Upper lobe of right lung (tissue), 1 donor: ENCODE measurements around the gene HIPK2. TPM values are rescaled to one million over a fixed set of nuclear protein-coding genes. Genes with fewer than 3 reads are reported as not detected.

ENCODE experiments used
- ATAC-seq: fragments of 200-7000 bp; cut with Tn5 transposase; one replicate; pipeline ENCODE4 v1.9.1; 2020; ENCODE audit warnings: mild to moderate bottlenecking, moderate library complexity
- DNase-seq: peaks from one replicate; pipeline ENCODE4 v3.0.0-alpha.2; 2020
- H3K27ac ChIP-seq: fragments of 200-600 bp; one replicate; pipeline ENCODE4 v1.8.0; 2022
- H3K27me3 ChIP-seq: fragments of 200-600 bp; one replicate; pipeline ENCODE4 v1.8.0; 2022; ENCODE audit warnings: mild to moderate bottlenecking
- H3K36me3 ChIP-seq: fragments of 200-600 bp; one replicate; pipeline ENCODE4 v1.8.0; 2022
- H3K4me1 ChIP-seq: fragments of 200-600 bp; one replicate; pipeline ENCODE4 v1.8.0; 2022
- H3K4me3 ChIP-seq: fragments of 200-600 bp; one replicate; pipeline ENCODE4 v1.8.0; 2022; ENCODE audit warnings: mild to moderate bottlenecking
- H3K9me3 ChIP-seq: fragments of 200-600 bp; one replicate; pipeline ENCODE4 v1.8.0; 2022
- intact Hi-C: fragments of 100-400 bp; cut with DNase I; formaldehyde crosslinking; loops from one replicate; pipeline ENCODE4 v1.11.0; 2022
- total RNA-seq: library from RNA; stranded (reverse); fragmentation: NEBNext Ultra II Directional; extraction: Animal tissue kit (Norgen Biotek cat#: 25700); gene quantifications from one replicate; pipeline ENCODE4 v1.2.1, GENCODE V29; 2021
- TF ChIP-seq, protein P1 (sequence below): fragments of 200-600 bp; IDR thresholded peaks from one replicate; pipeline ENCODE4 v1.8.0; 2022; ENCODE audit warnings: antibody characterized with exemption
- donor health status: DM: no; HTN: yes; CAD: no; lungs with severe emphysema.

The HIPK2 gene
- total RNA-seq, 1 donor from 2014 or later, result 64.3 TPM

DNA sequence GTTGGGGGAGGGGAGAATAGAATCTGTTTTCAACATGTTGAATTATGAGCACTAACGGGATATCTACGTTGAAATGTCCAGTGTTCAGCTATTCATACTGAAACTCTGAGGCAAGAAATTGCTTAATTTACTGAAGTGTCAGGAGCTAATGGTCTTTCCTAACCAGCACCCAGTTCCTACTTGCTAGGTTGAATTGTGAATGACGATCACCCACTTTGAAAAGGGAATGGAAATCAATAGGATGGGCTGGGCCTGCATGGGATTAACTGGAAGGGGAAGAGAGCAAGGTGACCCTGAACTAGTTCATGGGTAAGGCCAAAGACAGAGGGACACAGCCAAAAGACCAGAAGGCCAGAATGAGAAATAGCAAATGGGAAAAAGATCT is 51.3 kb downstream of the HIPK2 start:
- Histone ChIP-seq H3K27ac (peak overlapping the region; percentile 20), H3K27me3 (no peaks in the 10 kb centered on the region), H3K9me3 (no peaks in the 10 kb centered on the region), H3K4me3 (no peak overlapping the region), H3K4me1 (peaks cover 80% of the 10 kb centered on the region), H3K36me3 (no peaks in the 10 kb centered on the region)
- TF ChIP-seq, protein P1, sequence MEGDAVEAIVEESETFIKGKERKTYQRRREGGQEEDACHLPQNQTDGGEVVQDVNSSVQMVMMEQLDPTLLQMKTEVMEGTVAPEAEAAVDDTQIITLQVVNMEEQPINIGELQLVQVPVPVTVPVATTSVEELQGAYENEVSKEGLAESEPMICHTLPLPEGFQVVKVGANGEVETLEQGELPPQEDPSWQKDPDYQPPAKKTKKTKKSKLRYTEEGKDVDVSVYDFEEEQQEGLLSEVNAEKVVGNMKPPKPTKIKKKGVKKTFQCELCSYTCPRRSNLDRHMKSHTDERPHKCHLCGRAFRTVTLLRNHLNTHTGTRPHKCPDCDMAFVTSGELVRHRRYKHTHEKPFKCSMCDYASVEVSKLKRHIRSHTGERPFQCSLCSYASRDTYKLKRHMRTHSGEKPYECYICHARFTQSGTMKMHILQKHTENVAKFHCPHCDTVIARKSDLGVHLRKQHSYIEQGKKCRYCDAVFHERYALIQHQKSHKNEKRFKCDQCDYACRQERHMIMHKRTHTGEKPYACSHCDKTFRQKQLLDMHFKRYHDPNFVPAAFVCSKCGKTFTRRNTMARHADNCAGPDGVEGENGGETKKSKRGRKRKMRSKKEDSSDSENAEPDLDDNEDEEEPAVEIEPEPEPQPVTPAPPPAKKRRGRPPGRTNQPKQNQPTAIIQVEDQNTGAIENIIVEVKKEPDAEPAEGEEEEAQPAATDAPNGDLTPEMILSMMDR, result no peak
- ATAC-seq (peak; percentile 53), DNase-seq (no peak)
- intact Hi-C loops, result no loop called here

DNA sequence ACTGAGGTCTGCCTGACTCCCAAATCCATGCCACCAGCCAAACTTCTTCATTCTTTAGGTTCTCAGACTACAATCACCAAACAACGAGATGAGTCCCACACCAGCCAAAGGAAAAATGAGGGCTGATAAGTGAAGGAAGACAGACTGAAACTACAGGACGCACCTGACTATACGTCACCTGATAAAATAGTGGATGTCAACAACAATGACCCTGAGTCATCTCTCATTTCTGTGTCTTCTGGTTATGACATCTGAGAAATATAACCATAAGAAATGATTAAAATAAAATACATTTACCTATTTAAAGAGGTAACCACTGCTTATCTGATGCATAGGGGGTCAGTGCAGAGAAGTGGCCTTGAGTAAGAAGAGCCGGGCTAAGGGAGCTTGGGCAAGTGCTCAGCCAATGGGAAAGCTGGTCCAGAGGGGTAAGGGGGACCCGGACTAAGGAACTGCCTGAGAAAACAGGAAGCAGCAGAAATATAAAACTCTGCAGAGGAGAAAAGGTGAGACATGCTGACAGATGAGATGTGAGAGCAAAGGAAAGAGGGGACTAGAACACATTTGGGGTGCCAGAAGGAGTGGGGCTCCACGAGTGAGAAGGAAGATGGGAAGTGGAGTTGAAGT is 51.8 kb downstream of the HIPK2 start:
- DNase-seq (no peak), ATAC-seq (peak; percentile 34)
- no peaks in the 10 kb centered on the region for H3K27me3 ChIP-seq
- peaks cover 80% of the 10 kb centered on the region for H3K4me1 ChIP-seq
- H3K9me3 ChIP-seq, result no peaks in the 10 kb centered on the region
- H3K27ac ChIP-seq, result peak overlapping the region; percentile 25
- intact Hi-C loops, result no loop called here
- no peaks in the 10 kb centered on the region for H3K36me3 ChIP-seq
- no peak overlapping the region for H3K4me3 ChIP-seq
- TF ChIP-seq, protein P1, result no peak

DNA sequence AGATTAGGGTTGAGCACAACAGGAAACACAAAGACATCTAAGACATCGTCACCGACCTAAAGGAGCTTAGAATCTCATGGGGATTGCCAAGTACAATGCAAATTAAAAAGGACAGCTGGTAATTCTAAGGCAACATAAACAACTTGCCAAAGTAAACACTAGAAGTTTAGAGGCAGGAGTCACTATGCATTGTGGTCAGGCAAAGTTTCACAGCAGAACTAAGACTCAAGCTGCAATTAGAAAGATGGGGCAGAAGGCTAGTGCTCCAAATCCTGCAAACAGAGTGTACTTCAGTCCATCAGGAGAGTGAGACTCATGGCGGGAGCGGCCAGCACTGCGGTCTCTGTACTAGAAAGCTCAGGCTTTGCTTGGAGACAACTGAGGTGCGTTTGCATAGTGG is 52.7 kb downstream of the HIPK2 start:
- peaks cover 80% of the 10 kb centered on the region for H3K4me1 ChIP-seq
- no peaks in the 10 kb centered on the region for H3K36me3 ChIP-seq
- no peaks in the 10 kb centered on the region for H3K9me3 ChIP-seq
- TF ChIP-seq, protein P1, result no peak
- intact Hi-C loops, result no loop called here
- no peaks in the 10 kb centered on the region for H3K27me3 ChIP-seq
- no peak for ATAC-seq
- no peak overlapping the region for H3K4me3 ChIP-seq
- H3K27ac ChIP-seq, result no peak overlapping the region
- DNase-seq, result no peak

DNA sequence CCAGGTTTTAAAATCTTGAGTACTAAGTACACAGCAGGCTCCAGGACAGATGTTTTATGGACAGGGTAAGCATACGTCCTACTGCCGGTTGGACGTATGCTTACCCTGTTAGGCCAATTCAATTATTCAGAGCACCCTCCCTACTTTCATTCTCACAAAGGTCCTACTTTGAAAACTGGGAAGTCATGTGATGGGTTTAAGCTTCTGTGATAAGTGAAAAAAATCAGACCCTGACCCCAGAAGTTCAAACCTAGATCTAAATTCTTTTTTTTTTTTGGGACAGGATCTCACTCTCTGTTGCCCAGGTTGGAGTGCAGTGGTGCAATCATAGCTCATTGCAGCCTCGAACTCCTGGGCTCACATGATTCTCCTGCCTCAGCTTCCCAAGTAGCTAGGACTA is 55.2 kb downstream of the HIPK2 start:
- peak overlapping the region; percentile 8 for H3K27ac ChIP-seq
- no peaks in the 10 kb centered on the region for H3K27me3 ChIP-seq
- peaks cover 72% of the 10 kb centered on the region for H3K4me1 ChIP-seq
- no peaks in the 10 kb centered on the region for H3K9me3 ChIP-seq
- no peaks in the 10 kb centered on the region for H3K36me3 ChIP-seq
- ATAC-seq (no peak), DNase-seq (no peak)
- intact Hi-C loops, result no loop called here
- no peak overlapping the region for H3K4me3 ChIP-seq
- TF ChIP-seq, protein P1, result no peak

DNA sequence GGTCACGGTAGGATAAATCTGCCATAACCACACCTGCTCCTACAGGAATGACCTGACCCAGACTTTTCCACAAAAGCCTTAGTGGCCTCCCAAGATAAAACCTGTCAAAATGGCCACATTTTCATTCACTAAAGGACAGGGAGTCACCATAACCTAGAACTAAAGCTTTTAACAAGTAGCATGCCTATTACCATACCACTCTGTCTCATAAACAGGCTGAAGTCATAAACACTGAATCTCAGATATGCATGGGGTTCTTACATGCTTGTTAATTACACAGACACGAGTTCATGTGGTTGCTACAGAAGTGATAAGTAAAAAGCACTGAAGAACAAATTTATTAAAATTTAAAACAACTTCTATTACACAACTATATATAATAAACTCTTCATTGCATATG is 56.0 kb downstream of the HIPK2 start:
- Histone ChIP-seq H3K4me3 (no peak overlapping the region), H3K9me3 (no peaks in the 10 kb centered on the region), H3K27ac (peak overlapping the region; percentile 56), H3K4me1 (peaks cover 65% of the 10 kb centered on the region), H3K27me3 (no peaks in the 10 kb centered on the region), H3K36me3 (no peaks in the 10 kb centered on the region)
- TF ChIP-seq, protein P1, result no peak
- no peak for ATAC-seq
- intact Hi-C loops, result no loop called here
- DNase-seq, result no peak

DNA sequence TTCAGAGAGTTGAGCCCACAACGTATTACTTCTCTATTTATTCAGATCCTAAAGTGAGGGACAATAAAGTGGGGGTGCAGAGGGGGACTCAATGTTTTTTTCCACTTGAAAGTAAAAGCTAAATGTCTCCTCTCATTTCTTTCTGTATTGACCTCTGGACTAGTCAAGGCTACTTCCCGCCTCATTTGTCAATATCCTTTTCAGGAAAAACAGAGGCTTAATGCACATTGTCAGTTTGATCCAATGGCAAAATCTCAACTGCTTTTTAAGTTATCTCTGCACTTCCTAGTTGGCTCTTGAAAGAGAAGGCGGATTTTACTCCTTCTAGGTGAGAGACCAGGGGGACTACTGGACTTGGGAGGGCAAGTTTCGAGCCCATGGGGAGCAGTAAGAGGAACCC is 56.4 kb downstream of the HIPK2 start:
- ATAC-seq, result no peak
- TF ChIP-seq, protein P1, result no peak
- intact Hi-C loops, result no loop called here

More for the DNA sequence above, 56.4 kb downstream of the HIPK2 start:
- no peak overlapping the region for H3K4me3 ChIP-seq
- peaks cover 62% of the 10 kb centered on the region for H3K4me1 ChIP-seq
- H3K27ac ChIP-seq, result peak overlapping the region; percentile 56
- no peaks in the 10 kb centered on the region for H3K27me3 ChIP-seq
- no peaks in the 10 kb centered on the region for H3K9me3 ChIP-seq
- peaks cover 1% of the 10 kb centered on the region for H3K36me3 ChIP-seq
- no peak for DNase-seq
